ENCODE results near the gene LTF. TPM values are rescaled to one million over a fixed set of nuclear protein-coding genes. Genes with fewer than 3 reads are reported as not detected.
A peak's percentile ranks its signal among the peaks of the same experiment; 100 is the strongest.
"Not testable (repeated sequence)": the region's sequence is repeated elsewhere in the genome, so short reads cannot be mapped to it uniquely, and the experiment has no call there.

Gene LTF
- total and polyA plus RNA-seq, 9 of the 15 experiments (the other 6 are each of a cell fraction or from before 2014, with no cell fraction given): 0.07 TPM; not detected in 8

DNA sequence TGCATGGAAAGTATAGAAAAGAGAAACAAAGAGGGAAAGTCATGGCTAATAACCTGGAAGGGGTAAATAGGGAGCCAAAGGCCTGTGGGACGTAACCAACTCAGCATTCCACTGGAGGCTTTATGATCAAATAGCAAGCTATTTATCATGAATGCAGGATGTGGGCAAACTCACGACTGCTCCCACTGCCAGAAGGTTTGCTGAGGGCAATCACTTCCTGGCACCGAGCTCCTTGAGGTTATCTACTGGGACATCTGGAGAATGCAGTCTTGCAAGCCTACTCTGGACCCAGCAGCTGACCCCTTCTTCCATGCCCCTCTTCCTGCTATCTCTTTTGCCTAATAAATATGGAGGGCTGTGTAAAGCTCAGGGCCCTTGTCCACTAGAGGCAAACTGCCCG is 38.2 kb downstream of the LTF start:
- WGBS (ENCODE audit: insufficient coverage, low coverage, missing lambda C conversion rate): 9% methylated on average over 4 of the region's 4 CpGs
- H3K4me3 ChIP-seq; H3K9me3 ChIP-seq (replicated peaks; ENCODE audit: control insufficient read depth, insufficient read depth, low read depth, low read length); H3K27ac ChIP-seq (ENCODE audit: extremely low read depth, low read depth, low read length); FAIRE-seq; H3K9me1 ChIP-seq (ENCODE audit: control insufficient read depth, insufficient read depth, low read length); BruUV-seq (replicated peaks); H2AFZ ChIP-seq (ENCODE audit: low read depth, low read length); in situ Hi-C loops (cut with MboI); DNase-seq (ENCODE audit: extremely low read depth in 1 of 4, low spot score in 3 of 4); H3K27me3 ChIP-seq (ENCODE audit: control insufficient read depth in 2 of 2, insufficient read depth in 2 of 2, low read length in 2 of 2); H3K79me2 ChIP-seq (ENCODE audit: control insufficient read depth, insufficient read depth, low read length); H4K20me1 ChIP-seq (replicated peaks; ENCODE audit: control insufficient read depth, insufficient read depth, low read length); H3K9ac ChIP-seq (ENCODE audit: insufficient read depth in 1 of 2, low read depth in 2 of 2, low read length in 2 of 2); H3K36me3 ChIP-seq (ENCODE audit: control insufficient read depth, insufficient read depth, low read length); H3K4me2 ChIP-seq (ENCODE audit: insufficient read depth, low read length); ATAC-seq: not testable (repeated sequence)
- H3K4me1 ChIP-seq (replicated peaks in 1 of 2; ENCODE audit: control insufficient read depth in 2 of 2, insufficient read depth in 2 of 2, low read length in 2 of 2): peaks cover 3 to 18% of the 10 kb centered on the region in 2 experiments; a peak in 4 of 5 replicates
- TF ChIP-seq, protein P1, sequence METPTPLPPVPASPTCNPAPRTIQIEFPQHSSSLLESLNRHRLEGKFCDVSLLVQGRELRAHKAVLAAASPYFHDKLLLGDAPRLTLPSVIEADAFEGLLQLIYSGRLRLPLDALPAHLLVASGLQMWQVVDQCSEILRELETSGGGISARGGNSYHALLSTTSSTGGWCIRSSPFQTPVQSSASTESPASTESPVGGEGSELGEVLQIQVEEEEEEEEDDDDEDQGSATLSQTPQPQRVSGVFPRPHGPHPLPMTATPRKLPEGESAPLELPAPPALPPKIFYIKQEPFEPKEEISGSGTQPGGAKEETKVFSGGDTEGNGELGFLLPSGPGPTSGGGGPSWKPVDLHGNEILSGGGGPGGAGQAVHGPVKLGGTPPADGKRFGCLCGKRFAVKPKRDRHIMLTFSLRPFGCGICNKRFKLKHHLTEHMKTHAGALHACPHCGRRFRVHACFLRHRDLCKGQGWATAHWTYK (CRISPR knock-in tag; IDR thresholded peaks at IDR 0.05): 0 out of 2 replicates have a peak, but pooled peaks have one; percentile 35
- TF ChIP-seq CBFA2T3 (IDR thresholded peaks at IDR 0.05) (peak; percentile 44), ZNF165 (CRISPR knock-in tag; IDR thresholded peaks at IDR 0.05; ENCODE audit: borderline replicate concordance) (peak; percentile 70; the same call in 1 of the 2 replicates), CBFA2T2 (conservative IDR thresholded peaks at IDR 0.05) (peak; percentile 24; the same call in 1 of the 2 replicates)
- intact Hi-C loops (cut with micrococcal nuclease): loop anchor here (2.0 to 5.0 kb wide), 4 partner anchors 54 to 349 kb away; partner anchors contain the start of gene CCR5
- POLR2A ChIA-PET: interaction anchor here (0.7 to 1.0 kb wide), 3 partner anchors 39 to 209 kb away, joined by 3 to 6 read pairs (median 4); no protein-coding TSS in a partner anchor
- CTCF ChIA-PET (ENCODE audit: low intra/inter-chr PET ratio): interaction anchor here (1.9 kb wide), 1 partner anchor 338 kb away, joined by 9 read pairs; no protein-coding TSS in a partner anchor

All from K562 (cell line).